Upper lobe of left lung (tissue), 4 donors: ENCODE results near the gene ZNF407.

Experiments used
- CTCF ChIP-seq, 6 experiments: fragments of 450-650 bp in 4 of 6; fragments of 200-600 bp in 2 of 6; sonication (generic) in 2 of 6; IDR thresholded peaks; one replicate each; pipeline ENCODE4 v1.5.1; 2016 to 2019; ENCODE audit warnings: antibody characterized with exemption in 6 of 6
- EP300 ChIP-seq, 4 donors: sonication (generic); formaldehyde crosslinking; IDR thresholded peaks; one replicate each; pipeline ENCODE4 v1.5.1; 2017; ENCODE audit warnings: antibody characterized with exemption in 4 of 4, control low read depth in 2 of 4
- POLR2AphosphoS5 ChIP-seq, 2 donors: sonication (generic); formaldehyde crosslinking; IDR thresholded peaks; one replicate each; pipeline ENCODE4 v1.5.1; 2017; ENCODE audit warnings: antibody characterized with exemption in 2 of 2

- TF ChIP-seq POLR2AphosphoS5 (IDR thresholded peaks at IDR 0.05) (no peak), CTCF (IDR thresholded peaks at IDR 0.05) (no peak), EP300 (IDR thresholded peaks at IDR 0.05) (no peak)
Observed at GRCh38 chr18:74940856-74941255, 343.2 kb downstream of the ZNF407 start.
